ENCODE data around the gene MEIS2. TPM values are rescaled to one million over a fixed set of nuclear protein-coding genes. Genes with fewer than 3 reads are reported as not detected.

MEIS2 gene
- total RNA-seq, 2 donors from 2014 or later, result 24.3 to 29.8 TPM

DNA sequence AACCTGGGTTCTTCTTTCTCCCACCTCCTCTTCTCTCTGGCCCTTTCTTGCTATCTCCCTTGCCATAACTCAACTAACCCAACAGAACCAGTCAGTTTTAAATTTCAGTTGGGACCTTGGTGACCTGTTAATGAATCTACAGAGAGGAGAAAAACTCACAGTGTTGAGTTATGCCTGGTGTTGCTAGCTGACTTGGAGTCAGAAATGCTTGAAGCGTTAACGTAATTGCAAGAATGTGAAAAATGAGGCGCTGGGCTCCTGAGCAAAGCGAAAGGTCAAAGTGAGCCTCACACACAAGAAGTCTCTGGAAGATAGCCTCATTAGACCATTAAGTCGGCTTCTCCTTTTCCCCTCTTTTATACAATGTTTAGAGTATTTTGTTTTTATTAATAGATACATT lies 18.4 kb downstream of the MEIS2 start:
- TF ChIP-seq, protein P1, sequence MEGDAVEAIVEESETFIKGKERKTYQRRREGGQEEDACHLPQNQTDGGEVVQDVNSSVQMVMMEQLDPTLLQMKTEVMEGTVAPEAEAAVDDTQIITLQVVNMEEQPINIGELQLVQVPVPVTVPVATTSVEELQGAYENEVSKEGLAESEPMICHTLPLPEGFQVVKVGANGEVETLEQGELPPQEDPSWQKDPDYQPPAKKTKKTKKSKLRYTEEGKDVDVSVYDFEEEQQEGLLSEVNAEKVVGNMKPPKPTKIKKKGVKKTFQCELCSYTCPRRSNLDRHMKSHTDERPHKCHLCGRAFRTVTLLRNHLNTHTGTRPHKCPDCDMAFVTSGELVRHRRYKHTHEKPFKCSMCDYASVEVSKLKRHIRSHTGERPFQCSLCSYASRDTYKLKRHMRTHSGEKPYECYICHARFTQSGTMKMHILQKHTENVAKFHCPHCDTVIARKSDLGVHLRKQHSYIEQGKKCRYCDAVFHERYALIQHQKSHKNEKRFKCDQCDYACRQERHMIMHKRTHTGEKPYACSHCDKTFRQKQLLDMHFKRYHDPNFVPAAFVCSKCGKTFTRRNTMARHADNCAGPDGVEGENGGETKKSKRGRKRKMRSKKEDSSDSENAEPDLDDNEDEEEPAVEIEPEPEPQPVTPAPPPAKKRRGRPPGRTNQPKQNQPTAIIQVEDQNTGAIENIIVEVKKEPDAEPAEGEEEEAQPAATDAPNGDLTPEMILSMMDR (IDR thresholded peaks at IDR 0.05), result no peak
- Histone ChIP-seq H3K4me1 (peaks cover 0 to 59% of the 10 kb centered on the region in 2 donors), H3K4me3 (no peak overlapping the region), H3K9me3 (no peaks in the 10 kb centered on the region), H3K36me3 (no peaks in the 10 kb centered on the region), H3K27ac (peak overlapping the region in 1 of 2 donors; percentile 53), H3K27me3 (no peaks in the 10 kb centered on the region)
- DNase-seq (ENCODE audit: low spot score), result no peak

DNA sequence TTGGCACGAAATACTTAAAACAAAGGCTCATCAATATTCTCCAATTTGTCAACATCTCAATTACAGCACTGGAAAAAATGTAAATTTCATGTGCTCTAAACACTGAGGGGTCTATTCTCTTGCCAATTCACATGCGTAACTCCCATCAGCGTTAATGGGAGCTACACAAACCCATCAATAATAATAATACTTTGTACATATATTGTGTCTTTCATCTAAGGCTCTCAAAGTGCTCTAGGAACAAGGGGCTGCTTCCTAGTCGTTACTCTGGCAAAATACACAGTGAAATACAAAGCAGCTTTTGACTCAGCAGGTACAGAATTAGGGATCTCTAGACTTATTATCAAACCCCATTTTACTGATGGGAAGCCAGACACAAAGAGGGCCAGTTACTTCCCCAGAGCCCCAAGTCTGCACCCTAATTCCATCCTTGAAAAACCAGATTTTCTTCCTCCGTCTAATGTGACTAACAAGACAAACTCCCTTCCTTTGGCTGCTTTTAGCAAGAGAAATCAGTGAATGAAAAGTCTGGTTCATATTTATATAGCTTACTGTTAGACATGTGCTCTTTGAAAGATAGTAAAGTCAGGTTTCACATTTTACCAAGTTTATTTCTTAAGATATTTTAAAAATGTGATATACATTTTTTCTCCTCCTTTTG lies 20.0 kb downstream of the MEIS2 start:
- peaks cover 3% of the 10 kb centered on the region for H3K36me3 ChIP-seq
- no peaks in the 10 kb centered on the region for H3K9me3 ChIP-seq
- no peak for DNase-seq (ENCODE audit: low spot score)
- TF ChIP-seq, protein P1 (IDR thresholded peaks at IDR 0.05), result no peak
- H3K4me3 ChIP-seq, result no peak overlapping the region
- H3K27ac ChIP-seq, result no peak overlapping the region
- H3K4me1 ChIP-seq, result peaks cover 0 to 43% of the 10 kb centered on the region in 2 donors
- no peaks in the 10 kb centered on the region for H3K27me3 ChIP-seq

DNA sequence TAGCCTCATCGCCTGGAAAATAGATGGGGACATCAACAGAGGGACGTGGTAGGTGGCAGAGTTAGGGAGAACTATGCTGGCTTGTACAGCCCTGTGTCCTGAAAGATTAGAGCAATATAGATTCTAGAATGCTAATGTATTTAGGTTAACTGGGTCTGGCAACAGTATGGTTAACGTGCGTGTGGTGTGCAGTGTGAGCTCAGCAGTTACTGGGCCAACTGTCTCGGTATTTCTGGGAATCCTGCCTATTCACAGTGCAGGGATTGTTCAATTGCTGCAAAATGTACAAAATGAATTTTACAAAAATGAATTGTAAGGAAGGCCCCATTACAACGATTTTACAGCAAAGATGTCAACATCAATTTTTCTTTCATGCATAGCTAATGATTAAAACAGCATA lies 20.6 kb downstream of the MEIS2 start:
- Histone ChIP-seq H3K36me3 (peaks cover 3% of the 10 kb centered on the region), H3K4me3 (no peak overlapping the region), H3K27me3 (no peaks in the 10 kb centered on the region), H3K9me3 (no peaks in the 10 kb centered on the region), H3K4me1 (peaks cover 0 to 38% of the 10 kb centered on the region in 2 donors), H3K27ac (no peak overlapping the region)
- DNase-seq (ENCODE audit: low spot score), result no peak
- TF ChIP-seq, protein P1 (IDR thresholded peaks at IDR 0.05), result no peak

DNA sequence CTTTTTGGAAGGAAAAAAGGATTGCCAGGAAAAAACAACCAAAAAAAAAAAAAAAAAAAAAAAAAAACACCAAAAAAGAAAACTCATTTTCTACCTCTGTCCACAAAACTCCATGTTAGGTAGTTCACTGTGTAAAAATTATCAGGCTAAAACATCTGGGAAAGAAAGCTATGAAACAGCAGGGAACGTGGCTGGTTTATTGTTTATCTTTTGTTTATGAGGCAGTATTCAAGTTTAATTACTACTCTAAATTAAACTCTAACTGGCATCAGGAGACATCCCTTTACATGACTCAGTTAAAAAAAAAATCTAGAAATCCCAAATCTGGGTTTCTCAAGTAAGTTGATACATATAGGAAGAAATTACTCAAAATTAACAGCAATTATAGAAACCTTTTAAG lies 21.8 kb downstream of the MEIS2 start:
- peaks cover 3% of the 10 kb centered on the region for H3K36me3 ChIP-seq
- no peak overlapping the region for H3K4me3 ChIP-seq
- H3K4me1 ChIP-seq, result peaks cover 0 to 32% of the 10 kb centered on the region in 2 donors
- TF ChIP-seq, protein P1 (IDR thresholded peaks at IDR 0.05), result no peak
- no peaks in the 10 kb centered on the region for H3K27me3 ChIP-seq
- H3K9me3 ChIP-seq, result no peaks in the 10 kb centered on the region
- no peak overlapping the region for H3K27ac ChIP-seq
- DNase-seq (ENCODE audit: low spot score), result no peak

DNA sequence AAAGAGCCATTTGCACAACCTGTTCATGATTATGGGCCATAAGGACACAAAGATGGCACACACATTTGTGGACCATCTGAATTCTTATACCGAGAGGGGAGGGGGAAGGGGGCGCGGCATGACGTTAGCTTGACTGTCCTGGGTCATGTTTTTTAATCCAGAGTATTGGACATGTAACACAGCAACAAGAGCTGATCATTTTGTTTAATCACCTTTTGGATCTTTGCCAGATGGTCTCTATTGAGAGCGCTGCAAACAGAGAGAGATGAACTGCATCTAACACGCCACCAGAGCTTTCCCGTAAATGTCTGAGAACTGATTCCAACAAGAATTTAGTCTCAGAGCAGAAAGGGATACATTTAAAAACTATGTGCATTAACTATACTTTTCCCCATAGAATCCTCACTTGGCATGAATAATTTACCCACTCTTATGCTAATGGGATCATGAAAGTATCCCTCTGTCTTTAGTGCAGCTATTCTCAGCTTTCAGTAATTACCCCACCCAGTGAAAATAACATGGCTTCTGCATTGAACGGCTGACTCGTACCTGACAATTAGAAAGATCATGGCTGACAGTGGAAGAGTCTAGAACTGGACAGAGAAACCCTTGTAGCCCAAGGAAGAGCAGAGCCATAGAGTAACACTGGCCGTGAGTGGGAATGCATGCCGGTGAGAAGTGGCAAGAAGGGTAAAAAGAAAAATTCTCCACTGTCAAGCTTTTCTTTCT lies 22.6 kb downstream of the MEIS2 start:
- Histone ChIP-seq H3K4me1 (peaks cover 0 to 24% of the 10 kb centered on the region in 2 donors), H3K36me3 (peaks cover 3% of the 10 kb centered on the region), H3K4me3 (no peak overlapping the region), H3K27me3 (no peaks in the 10 kb centered on the region), H3K9me3 (no peaks in the 10 kb centered on the region), H3K27ac (no peak overlapping the region)
- DNase-seq (ENCODE audit: low spot score), result no peak
- TF ChIP-seq, protein P1 (IDR thresholded peaks at IDR 0.05), result no peak
